Measurements from ENCODE around the gene ZFYVE19.
A peak's percentile ranks its signal among the peaks of the same experiment; 100 is the strongest.

The ZFYVE19 gene

GRCh38 chr15:40796512-40796911 is 10.4 kb upstream of the ZFYVE19 start:
- H3K27ac ChIP-seq = 0 out of 2 replicates have a peak overlapping the region, but pooled peaks have one; percentile 26

GRCh38 chr15:40799523-40799922 is 7.4 kb upstream of the ZFYVE19 start:
- Histone ChIP-seq H3K27ac (no peak overlapping the region), H3K4me3 (no peak overlapping the region), H3K9me3 (ENCODE audit: low read depth, low read length) (no peaks in the 10 kb centered on the region), H3K36me3 (ENCODE audit: insufficient read depth, low read length) (no peaks in the 10 kb centered on the region), H3K9ac (ENCODE audit: insufficient read length) (no peak overlapping the region)
- DNase-seq (ENCODE audit: low read depth, low spot score) = no peak
- no peak for TF ChIP-seq FOXP2 (optimal IDR thresholded peaks at IDR 0.05; ENCODE audit: control extremely low read depth, extremely low read length, insufficient read depth)
- no peak for TF ChIP-seq POLR2AphosphoS5 (IDR thresholded peaks at IDR 0.05; ENCODE audit: borderline replicate concordance, low read depth, low read length)
- no peak for TF ChIP-seq EZH2 (IDR thresholded peaks at IDR 0.05)

More at GRCh38 chr15:40796512-40796911, 10.4 kb upstream of the ZFYVE19 start:
- Histone ChIP-seq H3K9me3 (ENCODE audit: low read depth, low read length) (no peaks in the 10 kb centered on the region), H3K9ac (ENCODE audit: insufficient read length) (no peak overlapping the region), H3K36me3 (ENCODE audit: insufficient read depth, low read length) (0 out of 2 replicates have a peak, but pooled peaks cover 5% of the 10 kb centered on the region), H3K4me3 (no peak overlapping the region)
- TF ChIP-seq FOXP2 (optimal IDR thresholded peaks at IDR 0.05; ENCODE audit: control extremely low read depth, extremely low read length, insufficient read depth) (no peak), POLR2AphosphoS5 (IDR thresholded peaks at IDR 0.05; ENCODE audit: borderline replicate concordance, low read depth, low read length) (no peak), EZH2 (IDR thresholded peaks at IDR 0.05) (no peak)
- DNase-seq (ENCODE audit: low read depth, low spot score) = no peak

- TF ChIP-seq EZH2 (IDR thresholded peaks at IDR 0.05) (no peak), FOXP2 (optimal IDR thresholded peaks at IDR 0.05; ENCODE audit: control extremely low read depth, extremely low read length, insufficient read depth) (no peak), POLR2AphosphoS5 (IDR thresholded peaks at IDR 0.05; ENCODE audit: borderline replicate concordance, low read depth, low read length) (no peak)
- no peak overlapping the region for H3K4me3 ChIP-seq
Measured at GRCh38 chr15:40803076-40803475, 3.8 kb upstream of the ZFYVE19 start.

GRCh38 chr15:40803688-40804087 is 3.2 kb upstream of the ZFYVE19 start:
- H3K27ac ChIP-seq = no peak overlapping the region
- H3K9me3 ChIP-seq (ENCODE audit: low read depth, low read length) = no peaks in the 10 kb centered on the region
- H3K36me3 ChIP-seq (ENCODE audit: insufficient read depth, low read length) = no peaks in the 10 kb centered on the region
- no peak overlapping the region for H3K9ac ChIP-seq (ENCODE audit: insufficient read length)
- no peak for TF ChIP-seq POLR2AphosphoS5 (IDR thresholded peaks at IDR 0.05; ENCODE audit: borderline replicate concordance, low read depth, low read length)
- TF ChIP-seq FOXP2 (optimal IDR thresholded peaks at IDR 0.05; ENCODE audit: control extremely low read depth, extremely low read length, insufficient read depth) = no peak
- TF ChIP-seq EZH2 (IDR thresholded peaks at IDR 0.05) = no peak
- H3K4me3 ChIP-seq = no peak overlapping the region
- DNase-seq (ENCODE audit: low read depth, low spot score) = no peak

More at GRCh38 chr15:40803076-40803475, 3.8 kb upstream of the ZFYVE19 start:
- H3K36me3 ChIP-seq (ENCODE audit: insufficient read depth, low read length) = no peaks in the 10 kb centered on the region
- DNase-seq (ENCODE audit: low read depth, low spot score) = no peak
- H3K9me3 ChIP-seq (ENCODE audit: low read depth, low read length) = no peaks in the 10 kb centered on the region
- no peak overlapping the region for H3K27ac ChIP-seq
- no peak overlapping the region for H3K9ac ChIP-seq (ENCODE audit: insufficient read length)

- TF ChIP-seq FOXP2 (optimal IDR thresholded peaks at IDR 0.05; ENCODE audit: control extremely low read depth, extremely low read length, insufficient read depth) (no peak), POLR2AphosphoS5 (IDR thresholded peaks at IDR 0.05; ENCODE audit: borderline replicate concordance, low read depth, low read length) (no peak), EZH2 (IDR thresholded peaks at IDR 0.05) (no peak)
- H3K27ac ChIP-seq = peak overlapping the region; percentile 69; the same call in 1 of the 2 replicates
- no peaks in the 10 kb centered on the region for H3K9me3 ChIP-seq (ENCODE audit: low read depth, low read length)
- H3K4me3 ChIP-seq = peak overlapping the region; percentile 99
- H3K36me3 ChIP-seq (ENCODE audit: insufficient read depth, low read length) = no peaks in the 10 kb centered on the region
- H3K9ac ChIP-seq (ENCODE audit: insufficient read length) = peak overlapping the region; percentile 88
- no peak for DNase-seq (ENCODE audit: low read depth, low spot score)
Measured at GRCh38 chr15:40806672-40807027, 239 bp upstream of the ZFYVE19 start.

GRCh38 chr15:40807888-40808461 is 1.1 kb downstream of the ZFYVE19 start:
- DNase-seq (ENCODE audit: low read depth, low spot score) = no peak
- TF ChIP-seq POLR2AphosphoS5 (IDR thresholded peaks at IDR 0.05; ENCODE audit: borderline replicate concordance, low read depth, low read length) (no peak), FOXP2 (optimal IDR thresholded peaks at IDR 0.05; ENCODE audit: control extremely low read depth, extremely low read length, insufficient read depth) (no peak), EZH2 (IDR thresholded peaks at IDR 0.05) (no peak)
- no peaks in the 10 kb centered on the region for H3K36me3 ChIP-seq (ENCODE audit: insufficient read depth, low read length)
- peak overlapping the region; percentile 99 for H3K4me3 ChIP-seq
- peak overlapping the region; percentile 48 for H3K9ac ChIP-seq (ENCODE audit: insufficient read length)
- no peak overlapping the region for H3K27ac ChIP-seq
- H3K9me3 ChIP-seq (ENCODE audit: low read depth, low read length) = no peaks in the 10 kb centered on the region

GRCh38 chr15:40808861-40809450 is 2.1 kb downstream of the ZFYVE19 start:
- no peak for TF ChIP-seq POLR2AphosphoS5 (IDR thresholded peaks at IDR 0.05; ENCODE audit: borderline replicate concordance, low read depth, low read length)
- no peak for TF ChIP-seq EZH2 (IDR thresholded peaks at IDR 0.05)
- no peak for TF ChIP-seq FOXP2 (optimal IDR thresholded peaks at IDR 0.05; ENCODE audit: control extremely low read depth, extremely low read length, insufficient read depth)
- no peaks in the 10 kb centered on the region for H3K9me3 ChIP-seq (ENCODE audit: low read depth, low read length)
- no peak for DNase-seq (ENCODE audit: low read depth, low spot score)
- H3K27ac ChIP-seq = no peak overlapping the region
- no peak overlapping the region for H3K4me3 ChIP-seq
- H3K9ac ChIP-seq (ENCODE audit: insufficient read length) = no peak overlapping the region
- H3K36me3 ChIP-seq (ENCODE audit: insufficient read depth, low read length) = no peaks in the 10 kb centered on the region; the same call in 1 of the 2 replicates

- TF ChIP-seq FOXP2 (optimal IDR thresholded peaks at IDR 0.05; ENCODE audit: control extremely low read depth, extremely low read length, insufficient read depth) (no peak), POLR2AphosphoS5 (IDR thresholded peaks at IDR 0.05; ENCODE audit: borderline replicate concordance, low read depth, low read length) (no peak)
- no peak overlapping the region for H3K27ac ChIP-seq
- no peaks in the 10 kb centered on the region; the same call in 1 of the 2 replicates for H3K36me3 ChIP-seq (ENCODE audit: insufficient read depth, low read length)
- no peak overlapping the region for H3K9ac ChIP-seq (ENCODE audit: insufficient read length)
- DNase-seq (ENCODE audit: low read depth, low spot score) = no peak
- H3K9me3 ChIP-seq (ENCODE audit: low read depth, low read length) = no peaks in the 10 kb centered on the region
- no peak overlapping the region for H3K4me3 ChIP-seq
Measured at GRCh38 chr15:40812721-40813425, 6.0 kb downstream of the ZFYVE19 start.

All from SK-N-MC (cell line).